Measurements from ENCODE around the gene MACROD2.

- TF ChIP-seq ZNF565 (CRISPR knock-in tag; conservative IDR thresholded peaks at IDR 0.05; ENCODE audit: low read depth) (no peak), CREB5 (CRISPR knock-in tag; IDR thresholded peaks at IDR 0.05; ENCODE audit: low read depth) (no peak)
Measured at GRCh38 chr20:15949391-15949790, 1954.1 kb downstream of the MACROD2 start.
